ENCODE measurements around the gene PCDHGA7.
"Not testable (repeated sequence)": the region's sequence is repeated elsewhere in the genome, so short reads cannot be mapped to it uniquely, and the experiment has no call there.

The PCDHGA7 gene

DNA sequence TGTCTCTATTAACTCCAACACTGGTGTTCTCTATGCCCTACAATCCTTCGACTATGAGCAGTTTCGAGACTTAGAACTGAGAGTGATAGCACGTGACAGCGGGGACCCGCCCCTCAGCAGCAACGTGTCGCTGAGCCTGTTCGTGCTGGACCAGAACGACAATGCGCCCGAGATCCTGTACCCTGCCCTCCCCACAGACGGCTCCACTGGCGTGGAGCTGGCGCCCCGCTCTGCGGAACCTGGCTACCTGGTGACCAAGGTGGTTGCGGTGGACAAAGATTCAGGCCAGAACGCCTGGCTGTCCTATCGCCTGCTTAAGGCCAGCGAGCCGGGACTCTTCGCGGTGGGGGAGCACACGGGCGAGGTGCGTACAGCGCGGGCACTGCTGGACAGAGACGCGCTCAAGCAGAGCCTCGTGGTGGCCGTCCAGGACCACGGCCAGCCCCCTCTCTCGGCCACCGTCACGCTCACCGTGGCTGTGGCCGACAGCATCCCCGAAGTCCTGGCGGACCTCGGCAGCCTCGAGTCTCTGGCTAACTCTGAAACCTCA is 40.3 kb downstream of the PCDHGA7 start:
- no peak for DNase-seq (ENCODE audit: extremely low read depth in 1 of 2, low read depth in 1 of 2)

DNA sequence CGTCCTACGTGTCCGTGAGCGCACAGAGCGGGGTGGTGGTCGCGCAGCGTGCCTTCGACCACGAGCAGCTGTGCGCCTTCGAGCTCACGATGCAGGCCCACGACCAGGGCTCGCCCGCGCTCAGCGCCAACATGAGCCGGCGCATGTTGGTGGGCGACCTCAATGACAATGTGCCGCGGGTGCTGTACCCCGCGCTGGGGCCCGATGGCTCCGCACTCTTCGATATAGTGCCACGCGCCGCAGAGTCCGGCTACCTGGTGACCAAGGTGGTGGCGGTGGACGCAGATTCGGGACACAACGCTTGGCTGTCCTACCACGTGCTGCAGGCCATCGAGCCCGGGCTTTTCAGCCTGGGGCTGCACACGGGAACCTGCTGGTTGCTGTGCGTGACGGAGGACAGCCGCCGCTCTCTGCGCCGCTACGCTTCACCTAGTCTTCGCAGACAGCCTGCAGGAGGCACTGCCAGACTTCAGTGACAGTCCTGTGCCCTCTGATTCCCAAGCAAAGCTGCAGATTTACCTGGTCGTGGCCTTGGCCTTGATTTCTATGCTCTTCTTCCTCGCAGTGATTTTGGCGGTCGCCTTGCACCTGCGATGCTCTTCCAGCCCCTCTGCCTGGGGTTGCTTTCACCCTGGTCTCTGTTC is 45.4 kb downstream of the PCDHGA7 start:
- DNase-seq (ENCODE audit: extremely low read depth in 1 of 2, low read depth in 1 of 2) = no peak

DNA sequence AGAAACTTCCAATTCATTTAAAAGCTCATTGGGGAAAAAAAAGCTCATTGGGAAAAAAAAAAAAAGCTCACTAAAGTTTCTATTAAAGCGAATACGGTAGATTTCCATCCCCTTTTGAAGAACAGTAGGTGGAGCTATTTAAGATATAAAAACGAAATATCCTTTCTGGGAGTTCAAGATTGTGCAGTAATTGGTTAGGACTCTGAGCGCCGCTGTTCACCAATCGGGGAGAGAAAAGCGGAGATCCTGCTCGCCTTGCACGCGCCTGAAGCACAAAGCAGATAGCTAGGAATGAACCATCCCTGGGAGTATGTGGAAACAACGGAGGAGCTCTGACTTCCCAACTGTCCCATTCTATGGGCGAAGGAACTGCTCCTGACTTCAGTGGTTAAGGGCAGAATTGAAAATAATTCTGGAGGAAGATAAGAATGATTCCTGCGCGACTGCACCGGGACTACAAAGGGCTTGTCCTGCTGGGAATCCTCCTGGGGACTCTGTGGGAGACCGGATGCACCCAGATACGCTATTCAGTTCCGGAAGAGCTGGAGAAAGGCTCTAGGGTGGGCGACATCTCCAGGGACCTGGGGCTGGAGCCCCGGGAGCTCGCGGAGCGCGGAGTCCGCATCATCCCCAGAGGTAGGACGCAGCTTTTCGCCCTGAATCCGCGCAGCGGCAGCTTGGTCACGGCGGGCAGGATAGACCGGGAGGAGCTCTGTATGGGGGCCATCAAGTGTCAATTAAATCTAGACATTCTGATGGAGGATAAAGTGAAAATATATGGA is 48.0 kb downstream of the PCDHGA7 start, which contains the start of gene PCDHGA12:
TSS of gene PCDHGA12 (plus strand) at position 176 of the 782 bp plus-strand sequence. CDS start at position 429, 253 bp downstream.
- DNase-seq (ENCODE audit: extremely low read depth in 1 of 2, low read depth in 1 of 2) = no peak

DNA sequence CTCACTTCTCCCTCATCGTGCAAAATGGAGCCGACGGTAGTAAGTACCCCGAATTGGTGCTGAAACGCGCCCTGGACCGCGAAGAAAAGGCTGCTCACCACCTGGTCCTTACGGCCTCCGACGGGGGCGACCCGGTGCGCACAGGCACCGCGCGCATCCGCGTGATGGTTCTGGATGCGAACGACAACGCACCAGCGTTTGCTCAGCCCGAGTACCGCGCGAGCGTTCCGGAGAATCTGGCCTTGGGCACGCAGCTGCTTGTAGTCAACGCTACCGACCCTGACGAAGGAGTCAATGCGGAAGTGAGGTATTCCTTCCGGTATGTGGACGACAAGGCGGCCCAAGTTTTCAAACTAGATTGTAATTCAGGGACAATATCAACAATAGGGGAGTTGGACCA is 48.7 kb downstream of the PCDHGA7 start:
- DNase-seq (ENCODE audit: extremely low read depth in 1 of 2, low read depth in 1 of 2) = no peak

DNA sequence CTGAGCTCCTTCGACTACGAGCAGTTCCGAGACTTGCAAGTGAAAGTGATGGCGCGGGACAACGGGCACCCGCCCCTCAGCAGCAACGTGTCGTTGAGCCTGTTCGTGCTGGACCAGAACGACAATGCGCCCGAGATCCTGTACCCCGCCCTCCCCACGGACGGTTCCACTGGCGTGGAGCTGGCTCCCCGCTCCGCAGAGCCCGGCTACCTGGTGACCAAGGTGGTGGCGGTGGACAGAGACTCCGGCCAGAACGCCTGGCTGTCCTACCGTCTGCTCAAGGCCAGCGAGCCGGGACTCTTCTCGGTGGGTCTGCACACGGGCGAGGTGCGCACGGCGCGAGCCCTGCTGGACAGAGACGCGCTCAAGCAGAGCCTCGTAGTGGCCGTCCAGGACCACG is 49.8 kb downstream of the PCDHGA7 start:
- DNase-seq (ENCODE audit: extremely low read depth in 1 of 2, low read depth in 1 of 2) = not testable (repeated sequence)

DNA sequence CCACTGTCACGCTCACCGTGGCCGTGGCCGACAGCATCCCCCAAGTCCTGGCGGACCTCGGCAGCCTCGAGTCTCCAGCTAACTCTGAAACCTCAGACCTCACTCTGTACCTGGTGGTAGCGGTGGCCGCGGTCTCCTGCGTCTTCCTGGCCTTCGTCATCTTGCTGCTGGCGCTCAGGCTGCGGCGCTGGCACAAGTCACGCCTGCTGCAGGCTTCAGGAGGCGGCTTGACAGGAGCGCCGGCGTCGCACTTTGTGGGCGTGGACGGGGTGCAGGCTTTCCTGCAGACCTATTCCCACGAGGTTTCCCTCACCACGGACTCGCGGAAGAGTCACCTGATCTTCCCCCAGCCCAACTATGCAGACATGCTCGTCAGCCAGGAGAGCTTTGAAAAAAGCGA is 50.2 kb downstream of the PCDHGA7 start:
- DNase-seq (ENCODE audit: extremely low read depth in 1 of 2, low read depth in 1 of 2) = not testable (repeated sequence)

DNA sequence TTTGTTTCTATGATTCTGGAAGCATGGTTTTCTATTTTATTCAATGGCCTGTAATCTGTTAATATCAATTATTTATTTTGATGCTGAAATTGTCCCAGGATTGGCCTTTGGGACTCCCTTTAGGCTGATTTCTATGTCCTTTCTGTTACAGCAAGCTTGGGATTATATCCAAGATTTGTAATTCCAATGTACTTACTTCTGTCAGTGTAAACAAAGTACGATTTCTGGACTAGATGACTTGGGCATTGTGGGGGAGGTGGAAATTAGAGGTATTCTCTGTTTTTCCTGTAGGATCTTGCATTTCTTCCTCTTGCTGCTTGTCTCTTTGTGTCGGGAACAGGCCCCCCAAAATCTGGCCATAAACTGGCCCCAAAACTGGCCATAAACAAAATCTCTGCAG is 51.5 kb downstream of the PCDHGA7 start:
- no peak for DNase-seq (ENCODE audit: extremely low read depth in 1 of 2, low read depth in 1 of 2)

Measured in activated CD8-positive, alpha-beta memory T cell treated with anti-CD3 and anti-CD28 coated beads for 1 hour (primary cell).